ENCODE measurements around the gene ACADL.
A peak's percentile ranks its signal among the peaks of the same experiment; 100 is the strongest.
"Not testable (repeated sequence)": the region's sequence is repeated elsewhere in the genome, so short reads cannot be mapped to it uniquely, and the experiment has no call there.

ACADL gene

GRCh38 chr2:210195101-210195852 is 30.0 kb downstream of the ACADL start:
- no peak for DNase-seq (ENCODE audit: low read depth)
- TF ChIP-seq CTCF (IDR thresholded peaks at IDR 0.05; ENCODE audit: control insufficient read depth, extremely low read depth, insufficient read depth): peak; percentile 64
- no peak overlapping the region for H3K4me3 ChIP-seq (ENCODE audit: low read depth, low read length)

- no peak for TF ChIP-seq CTCF (IDR thresholded peaks at IDR 0.05; ENCODE audit: control insufficient read depth, extremely low read depth, insufficient read depth)
- DNase-seq (ENCODE audit: low read depth): no peak
- H3K4me3 ChIP-seq (ENCODE audit: low read depth, low read length): no peak overlapping the region
Observed at GRCh38 chr2:210190345-210190744, 34.9 kb downstream of the ACADL start.

- DNase-seq (ENCODE audit: low read depth): no peak
- H3K4me3 ChIP-seq (ENCODE audit: low read depth, low read length): no peak overlapping the region
- no peak for TF ChIP-seq CTCF (IDR thresholded peaks at IDR 0.05; ENCODE audit: control insufficient read depth, extremely low read depth, insufficient read depth)
Observed at GRCh38 chr2:210189452-210190138, 35.7 kb downstream of the ACADL start.

- H3K4me3 ChIP-seq (ENCODE audit: low read depth, low read length): no peak overlapping the region
- no peak for DNase-seq (ENCODE audit: low read depth)
- TF ChIP-seq CTCF (IDR thresholded peaks at IDR 0.05; ENCODE audit: control insufficient read depth, extremely low read depth, insufficient read depth): no peak
Observed at GRCh38 chr2:210188755-210189154, 36.5 kb downstream of the ACADL start.

- no peak overlapping the region for H3K4me3 ChIP-seq (ENCODE audit: low read depth, low read length)
- DNase-seq (ENCODE audit: low read depth): no peak
- TF ChIP-seq CTCF (IDR thresholded peaks at IDR 0.05; ENCODE audit: control insufficient read depth, extremely low read depth, insufficient read depth): no peak
Observed at GRCh38 chr2:210188190-210188589, 37.1 kb downstream of the ACADL start.

- H3K4me3 ChIP-seq (ENCODE audit: low read depth, low read length); DNase-seq (ENCODE audit: low read depth): not testable (repeated sequence)
Observed at GRCh38 chr2:210183936-210184335, 41.3 kb downstream of the ACADL start.

GRCh38 chr2:210181606-210182088 is 43.6 kb downstream of the ACADL start:
- H3K4me3 ChIP-seq (ENCODE audit: low read depth, low read length); DNase-seq (ENCODE audit: low read depth): not testable (repeated sequence)

GRCh38 chr2:210181033-210181605 is 44.1 kb downstream of the ACADL start:
- not testable (repeated sequence) for H3K4me3 ChIP-seq (ENCODE audit: low read depth, low read length)

More at GRCh38 chr2:210181033-210181605, 44.1 kb downstream of the ACADL start:
- not testable (repeated sequence) for DNase-seq (ENCODE audit: low read depth)
